ENCODE results near the gene MYBPC2.

The MYBPC2 gene

GRCh38 chr19:50500060-50500752, 67.5 kb downstream of the MYBPC2 start:
- Histone ChIP-seq H3F3A (ENCODE audit: insufficient read depth, low read length) (no peaks in the 10 kb centered on the region), H3K27me3 (ENCODE audit: insufficient read depth, low read length) (no peaks in the 10 kb centered on the region; the same call in 1 of the 2 replicates), H3K9me2 (ENCODE audit: low read depth, low read length) (no peaks in the 10 kb centered on the region), H2AFZ (ENCODE audit: low read length) (no peak overlapping the region), H3K79me2 (ENCODE audit: insufficient read depth, low read length) (no peaks in the 10 kb centered on the region), H3K4me2 (ENCODE audit: low read length) (no peak overlapping the region), H3K4me3 (ENCODE audit: low read depth, low read length, poor library complexity, severe bottlenecking) (no peak overlapping the region), H3K9ac (ENCODE audit: low read length) (no peak overlapping the region), H3K4me1 (ENCODE audit: insufficient read depth, low read length, severe bottlenecking) (no peaks in the 10 kb centered on the region), H4K20me1 (ENCODE audit: insufficient read depth, low read length) (no peaks in the 10 kb centered on the region), H3K27ac (ENCODE audit: low read depth, low read length, poor library complexity, severe bottlenecking) (no peak overlapping the region), H3K9me3 (ENCODE audit: low read length) (no peaks in the 10 kb centered on the region), H3K36me3 (ENCODE audit: insufficient read depth, low read length) (no peaks in the 10 kb centered on the region)
- TF ChIP-seq EZH2 (IDR thresholded peaks at IDR 0.05; ENCODE audit: borderline replicate concordance, low read length) (no peak), CTCF (IDR thresholded peaks at IDR 0.05; ENCODE audit: low read length) (no peak)

- no peaks in the 10 kb centered on the region for H3K79me2 ChIP-seq (ENCODE audit: insufficient read depth, low read length)
- H3K9ac ChIP-seq (ENCODE audit: low read length): no peak overlapping the region
- H4K20me1 ChIP-seq (ENCODE audit: insufficient read depth, low read length): no peaks in the 10 kb centered on the region
- H3K9me2 ChIP-seq (ENCODE audit: low read depth, low read length): no peaks in the 10 kb centered on the region
- no peaks in the 10 kb centered on the region; the same call in 1 of the 2 replicates for H3K27me3 ChIP-seq (ENCODE audit: insufficient read depth, low read length)
- no peaks in the 10 kb centered on the region for H3K36me3 ChIP-seq (ENCODE audit: insufficient read depth, low read length)
- H3K4me3 ChIP-seq (ENCODE audit: low read depth, low read length, poor library complexity, severe bottlenecking): no peak overlapping the region
- no peak overlapping the region for H3K4me2 ChIP-seq (ENCODE audit: low read length)
- no peak for TF ChIP-seq CTCF (IDR thresholded peaks at IDR 0.05; ENCODE audit: low read length)
- no peak for TF ChIP-seq EZH2 (IDR thresholded peaks at IDR 0.05; ENCODE audit: borderline replicate concordance, low read length)
- no peaks in the 10 kb centered on the region for H3K9me3 ChIP-seq (ENCODE audit: low read length)
- H3K27ac ChIP-seq (ENCODE audit: low read depth, low read length, poor library complexity, severe bottlenecking): no peak overlapping the region
- H3K4me1 ChIP-seq (ENCODE audit: insufficient read depth, low read length, severe bottlenecking): no peaks in the 10 kb centered on the region
- H3F3A ChIP-seq (ENCODE audit: insufficient read depth, low read length): no peaks in the 10 kb centered on the region
- no peak overlapping the region for H2AFZ ChIP-seq (ENCODE audit: low read length)
Observed at GRCh38 chr19:50500753-50501151, 68.1 kb downstream of the MYBPC2 start.

GRCh38 chr19:50501186-50501567, 68.5 kb downstream of the MYBPC2 start:
- H3K27me3 ChIP-seq (ENCODE audit: insufficient read depth, low read length): no peaks in the 10 kb centered on the region; the same call in 1 of the 2 replicates
- no peaks in the 10 kb centered on the region for H3K9me3 ChIP-seq (ENCODE audit: low read length)
- no peaks in the 10 kb centered on the region for H3K4me1 ChIP-seq (ENCODE audit: insufficient read depth, low read length, severe bottlenecking)
- no peak overlapping the region for H3K27ac ChIP-seq (ENCODE audit: low read depth, low read length, poor library complexity, severe bottlenecking)
- H3K79me2 ChIP-seq (ENCODE audit: insufficient read depth, low read length): no peaks in the 10 kb centered on the region
- no peak overlapping the region for H2AFZ ChIP-seq (ENCODE audit: low read length)
- no peak overlapping the region for H3K9ac ChIP-seq (ENCODE audit: low read length)
- H4K20me1 ChIP-seq (ENCODE audit: insufficient read depth, low read length): no peaks in the 10 kb centered on the region
- H3K4me3 ChIP-seq (ENCODE audit: low read depth, low read length, poor library complexity, severe bottlenecking): no peak overlapping the region
- no peaks in the 10 kb centered on the region for H3K9me2 ChIP-seq (ENCODE audit: low read depth, low read length)
- H3K36me3 ChIP-seq (ENCODE audit: insufficient read depth, low read length): no peaks in the 10 kb centered on the region
- no peak for TF ChIP-seq CTCF (IDR thresholded peaks at IDR 0.05; ENCODE audit: low read length)
- no peak for TF ChIP-seq EZH2 (IDR thresholded peaks at IDR 0.05; ENCODE audit: borderline replicate concordance, low read length)
- H3K4me2 ChIP-seq (ENCODE audit: low read length): no peak overlapping the region
- no peaks in the 10 kb centered on the region for H3F3A ChIP-seq (ENCODE audit: insufficient read depth, low read length)

Data from OCI-LY1 (cell line).